Measurements from ENCODE around the gene SLC22A3. TPM values are rescaled to one million over a fixed set of nuclear protein-coding genes. Genes with fewer than 3 reads are reported as not detected.

The SLC22A3 gene
- total RNA-seq, 1 donor from 2014 or later, result not detected

DNA sequence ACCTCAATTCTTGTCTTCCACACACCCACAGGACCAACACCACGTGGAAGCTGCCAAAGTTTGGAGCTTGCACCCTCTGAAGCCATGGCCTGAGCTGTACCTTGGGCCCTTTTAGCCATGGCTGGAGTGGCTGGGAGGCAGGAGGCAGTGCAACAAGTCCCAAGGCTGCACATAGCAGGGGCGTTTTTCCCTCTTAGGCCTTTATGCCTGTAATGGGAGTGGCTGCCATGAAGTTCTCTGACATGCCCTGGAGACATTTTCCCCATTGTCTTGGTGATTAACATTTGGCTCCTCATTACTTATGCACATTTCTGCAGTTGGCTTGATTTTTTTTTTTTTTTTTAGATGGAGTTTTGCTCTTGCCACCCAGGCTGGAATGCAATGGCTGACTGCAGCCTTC is 44.4 kb upstream of the SLC22A3 start:
- DNase-seq, result no peak
- POLR2A ChIA-PET, result no interaction called here

DNA sequence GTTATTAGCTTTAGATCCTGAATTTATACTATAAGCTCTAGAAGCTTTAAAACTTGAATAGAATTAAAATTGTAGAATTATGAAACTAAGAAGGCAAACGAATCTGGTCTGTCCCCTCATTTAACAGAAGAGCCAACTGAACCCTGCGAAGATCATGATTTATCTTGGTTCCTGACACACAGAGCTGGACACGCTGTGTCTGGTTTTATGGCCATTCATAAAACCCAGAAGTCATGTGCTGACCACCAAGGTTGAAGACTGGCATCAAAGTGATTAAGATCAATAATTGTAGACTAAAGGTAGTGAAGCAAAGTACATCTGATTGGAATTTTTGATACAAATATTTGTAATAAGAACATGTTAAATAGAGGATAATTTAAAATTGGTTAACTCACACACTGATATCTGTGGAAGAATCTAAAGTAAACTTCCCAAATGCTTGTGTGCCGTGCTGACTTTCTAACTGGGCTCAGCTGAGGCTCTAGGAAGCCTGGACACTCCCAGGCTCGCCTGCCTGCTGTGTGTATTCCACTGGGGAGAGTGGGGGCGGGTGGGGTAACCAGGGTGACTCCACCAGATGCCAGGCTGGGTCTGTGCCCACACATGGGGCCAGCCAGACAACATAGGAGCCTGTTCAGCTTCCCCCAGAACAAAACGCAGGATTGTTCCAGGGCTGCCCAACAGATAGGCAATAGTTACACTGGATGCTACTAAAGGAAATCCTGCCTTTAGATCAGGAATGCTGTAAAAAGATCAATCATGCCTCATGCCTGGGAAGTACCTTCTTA is 42.1 kb upstream of the SLC22A3 start:
- intact Hi-C loops (cut with micrococcal nuclease), result no loop called here
- H3K4me3 Mint-ChIP-seq, result no peak overlapping the region
- H3K9me3 Mint-ChIP-seq, result peaks cover 21% of the 10 kb centered on the region
- no peak for DNase-seq
- ChIA-PET POLR2A (no interaction called here), CTCF (no interaction called here)
- no peaks in the 10 kb centered on the region for H3K27me3 Mint-ChIP-seq
- ATAC-seq (ENCODE audit: low read depth), result no peak
- TF ChIP-seq, protein P1, sequence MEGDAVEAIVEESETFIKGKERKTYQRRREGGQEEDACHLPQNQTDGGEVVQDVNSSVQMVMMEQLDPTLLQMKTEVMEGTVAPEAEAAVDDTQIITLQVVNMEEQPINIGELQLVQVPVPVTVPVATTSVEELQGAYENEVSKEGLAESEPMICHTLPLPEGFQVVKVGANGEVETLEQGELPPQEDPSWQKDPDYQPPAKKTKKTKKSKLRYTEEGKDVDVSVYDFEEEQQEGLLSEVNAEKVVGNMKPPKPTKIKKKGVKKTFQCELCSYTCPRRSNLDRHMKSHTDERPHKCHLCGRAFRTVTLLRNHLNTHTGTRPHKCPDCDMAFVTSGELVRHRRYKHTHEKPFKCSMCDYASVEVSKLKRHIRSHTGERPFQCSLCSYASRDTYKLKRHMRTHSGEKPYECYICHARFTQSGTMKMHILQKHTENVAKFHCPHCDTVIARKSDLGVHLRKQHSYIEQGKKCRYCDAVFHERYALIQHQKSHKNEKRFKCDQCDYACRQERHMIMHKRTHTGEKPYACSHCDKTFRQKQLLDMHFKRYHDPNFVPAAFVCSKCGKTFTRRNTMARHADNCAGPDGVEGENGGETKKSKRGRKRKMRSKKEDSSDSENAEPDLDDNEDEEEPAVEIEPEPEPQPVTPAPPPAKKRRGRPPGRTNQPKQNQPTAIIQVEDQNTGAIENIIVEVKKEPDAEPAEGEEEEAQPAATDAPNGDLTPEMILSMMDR (IDR thresholded peaks at IDR 0.05), result no peak
- no peak overlapping the region for H3K27ac Mint-ChIP-seq
- no peaks in the 10 kb centered on the region for H3K36me3 Mint-ChIP-seq (ENCODE audit: low read depth)
- H3K4me1 Mint-ChIP-seq, result no peaks in the 10 kb centered on the region

More for the DNA sequence above, 44.4 kb upstream of the SLC22A3 start:
- no peak for ATAC-seq (ENCODE audit: low read depth)
- Mint-ChIP-seq H3K9me3 (peaks cover 10% of the 10 kb centered on the region), H3K4me1 (no peaks in the 10 kb centered on the region), H3K36me3 (ENCODE audit: low read depth) (no peaks in the 10 kb centered on the region), H3K27me3 (no peaks in the 10 kb centered on the region), H3K4me3 (no peak overlapping the region), H3K27ac (no peak overlapping the region)
- TF ChIP-seq, protein P1 (IDR thresholded peaks at IDR 0.05), result no peak
- intact Hi-C loops (cut with micrococcal nuclease), result no loop called here
- CTCF ChIA-PET, result no interaction called here

DNA sequence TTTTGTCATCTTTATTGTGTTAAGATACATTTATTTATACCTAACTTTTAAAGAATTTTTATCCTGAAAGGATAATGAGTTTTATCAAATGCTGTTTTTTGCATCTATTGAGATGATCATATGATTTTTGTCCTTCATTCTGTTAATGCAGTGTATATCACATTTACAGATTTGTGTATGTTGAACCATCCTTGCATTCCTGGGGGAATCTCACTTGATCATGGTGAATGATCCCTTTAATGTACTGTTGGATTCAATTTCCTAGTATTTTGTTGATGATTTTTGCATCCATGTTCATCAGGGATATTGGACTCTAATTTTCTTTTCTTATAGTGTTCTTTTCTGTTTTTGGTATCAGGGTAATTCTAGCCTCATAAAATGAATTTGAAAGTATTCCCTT is 38.5 kb upstream of the SLC22A3 start:
- ATAC-seq (ENCODE audit: low read depth), result no peak
- Mint-ChIP-seq H3K36me3 (ENCODE audit: low read depth) (no peaks in the 10 kb centered on the region), H3K27me3 (no peaks in the 10 kb centered on the region), H3K9me3 (peaks cover 31% of the 10 kb centered on the region), H3K27ac (no peak overlapping the region), H3K4me1 (no peaks in the 10 kb centered on the region), H3K4me3 (no peak overlapping the region)
- CTCF ChIA-PET, result no interaction called here
- TF ChIP-seq, protein P1 (IDR thresholded peaks at IDR 0.05), result no peak
- DNase-seq, result no peak
- intact Hi-C loops (cut with micrococcal nuclease), result no loop called here
- POLR2A ChIA-PET, result no interaction called here

DNA sequence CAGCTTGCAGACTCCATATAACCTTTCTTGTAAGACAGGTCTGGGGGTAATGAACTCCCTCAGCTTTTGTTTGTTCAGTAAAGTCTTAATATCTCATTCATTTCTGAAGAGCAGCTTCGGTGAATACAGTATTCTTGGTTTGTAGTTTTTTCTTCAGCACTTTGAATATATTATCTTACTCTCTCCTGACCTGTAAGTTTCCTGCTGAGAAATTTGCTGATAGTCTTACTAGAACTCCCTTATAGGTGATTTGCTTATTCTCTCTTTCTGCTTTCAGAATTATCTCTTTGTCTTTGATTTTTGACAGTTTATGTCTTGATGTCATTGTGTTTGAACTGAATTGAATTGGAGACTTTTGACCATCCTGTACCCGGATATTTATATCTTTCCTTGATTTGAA is 35.3 kb upstream of the SLC22A3 start:
- Mint-ChIP-seq H3K36me3 (ENCODE audit: low read depth) (no peaks in the 10 kb centered on the region), H3K4me3 (no peak overlapping the region), H3K4me1 (no peaks in the 10 kb centered on the region), H3K27ac (no peak overlapping the region), H3K27me3 (no peaks in the 10 kb centered on the region), H3K9me3 (peaks cover 35% of the 10 kb centered on the region)
- ATAC-seq (ENCODE audit: low read depth) (no peak), DNase-seq (no peak)
- CTCF ChIA-PET, result no interaction called here
- TF ChIP-seq, protein P1 (IDR thresholded peaks at IDR 0.05), result no peak
- POLR2A ChIA-PET, result no interaction called here
- intact Hi-C loops (cut with micrococcal nuclease), result no loop called here

DNA sequence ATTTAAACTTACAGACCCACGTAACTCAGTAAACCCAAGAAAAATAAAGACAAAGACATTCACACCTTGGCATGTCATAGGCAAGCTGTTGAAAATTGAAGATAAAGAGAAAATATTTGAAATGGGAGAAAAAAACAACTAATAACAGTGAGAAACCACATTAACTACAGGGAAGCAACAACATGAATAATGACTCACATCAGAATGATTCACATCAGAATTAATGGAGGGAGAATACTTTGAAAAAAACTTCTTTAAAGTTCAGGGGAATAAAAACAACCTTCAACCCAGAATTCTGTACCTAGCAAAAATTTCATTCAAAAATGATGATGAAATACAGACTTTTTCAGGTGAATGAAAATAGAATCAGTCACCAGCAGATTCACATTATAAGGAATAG is 32.9 kb upstream of the SLC22A3 start:
- POLR2A ChIA-PET, result interaction anchor here (0.6 kb wide), 1 partner anchor 1205 kb away, joined by 3 read pairs; no protein-coding TSS in a partner anchor
- no peak for ATAC-seq (ENCODE audit: low read depth)

More for the DNA sequence above, 32.9 kb upstream of the SLC22A3 start:
- Mint-ChIP-seq H3K9me3 (peaks cover 30% of the 10 kb centered on the region), H3K36me3 (ENCODE audit: low read depth) (no peaks in the 10 kb centered on the region), H3K27me3 (no peaks in the 10 kb centered on the region), H3K4me3 (no peak overlapping the region), H3K4me1 (no peaks in the 10 kb centered on the region), H3K27ac (no peak overlapping the region)
- intact Hi-C loops (cut with micrococcal nuclease), result no loop called here
- TF ChIP-seq, protein P1 (IDR thresholded peaks at IDR 0.05), result no peak
- no peak for DNase-seq
- CTCF ChIA-PET, result no interaction called here
